ENCODE measurements around the gene ZFYVE21. TPM values are rescaled to one million over a fixed set of nuclear protein-coding genes. Genes with fewer than 3 reads are reported as not detected.

The ZFYVE21 gene
- total RNA-seq, 2 donors from 2014 or later: 43.7 to 71.6 TPM

GRCh38 chr14:103705118-103705503 lies 10.5 kb upstream of the ZFYVE21 start:
- Histone ChIP-seq H3K4me1 (peaks cover 0 to 50% of the 10 kb centered on the region in 2 donors), H3K9me3 (no peaks in the 10 kb centered on the region), H3K27ac (peak overlapping the region; percentile 29 to 39), H3K27me3 (no peaks in the 10 kb centered on the region), H3K36me3 (peaks cover 44% of the 10 kb centered on the region), H3K4me3 (no peak overlapping the region)
- no peak for DNase-seq (ENCODE audit: low spot score)
- no peak for TF ChIP-seq CTCF (IDR thresholded peaks at IDR 0.05)

- Histone ChIP-seq H3K36me3 (peaks cover 39% of the 10 kb centered on the region), H3K4me3 (no peak overlapping the region), H3K27me3 (no peaks in the 10 kb centered on the region), H3K4me1 (peaks cover 0 to 45% of the 10 kb centered on the region in 2 donors), H3K9me3 (no peaks in the 10 kb centered on the region), H3K27ac (peak overlapping the region; percentile 29 to 39)
- no peak for DNase-seq (ENCODE audit: low spot score)
- TF ChIP-seq CTCF (IDR thresholded peaks at IDR 0.05): no peak
Observed at GRCh38 chr14:103705504-103706284, 9.9 kb upstream of the ZFYVE21 start.

GRCh38 chr14:103706551-103707328 lies 8.9 kb upstream of the ZFYVE21 start:
- Histone ChIP-seq H3K4me1 (peaks cover 0 to 46% of the 10 kb centered on the region in 2 donors), H3K4me3 (no peak overlapping the region), H3K27me3 (no peaks in the 10 kb centered on the region), H3K27ac (no peak overlapping the region), H3K9me3 (no peaks in the 10 kb centered on the region), H3K36me3 (peaks cover 29% of the 10 kb centered on the region)
- no peak for DNase-seq (ENCODE audit: low spot score)
- TF ChIP-seq CTCF (IDR thresholded peaks at IDR 0.05): no peak

- TF ChIP-seq CTCF (IDR thresholded peaks at IDR 0.05): no peak
- Histone ChIP-seq H3K4me3 (no peak overlapping the region), H3K27ac (no peak overlapping the region), H3K9me3 (no peaks in the 10 kb centered on the region), H3K27me3 (no peaks in the 10 kb centered on the region), H3K36me3 (peaks cover 20% of the 10 kb centered on the region), H3K4me1 (peaks cover 0 to 54% of the 10 kb centered on the region in 2 donors)
- DNase-seq (ENCODE audit: low spot score): no peak
Observed at GRCh38 chr14:103707329-103708263, 8.0 kb upstream of the ZFYVE21 start.

- Histone ChIP-seq H3K4me1 (peaks cover 0 to 65% of the 10 kb centered on the region in 2 donors), H3K4me3 (no peak overlapping the region), H3K27ac (no peak overlapping the region), H3K27me3 (no peaks in the 10 kb centered on the region), H3K36me3 (peaks cover 9% of the 10 kb centered on the region), H3K9me3 (no peaks in the 10 kb centered on the region)
- no peak for DNase-seq (ENCODE audit: low spot score)
- no peak for TF ChIP-seq CTCF (IDR thresholded peaks at IDR 0.05)
Observed at GRCh38 chr14:103708750-103709187, 6.8 kb upstream of the ZFYVE21 start.
